ENCODE measurements around the gene LRRK2. TPM values are rescaled to one million over a fixed set of nuclear protein-coding genes. Genes with fewer than 3 reads are reported as not detected.

LRRK2 gene
- total RNA-seq, 1 donor from 2014 or later = 0.35 TPM

DNA sequence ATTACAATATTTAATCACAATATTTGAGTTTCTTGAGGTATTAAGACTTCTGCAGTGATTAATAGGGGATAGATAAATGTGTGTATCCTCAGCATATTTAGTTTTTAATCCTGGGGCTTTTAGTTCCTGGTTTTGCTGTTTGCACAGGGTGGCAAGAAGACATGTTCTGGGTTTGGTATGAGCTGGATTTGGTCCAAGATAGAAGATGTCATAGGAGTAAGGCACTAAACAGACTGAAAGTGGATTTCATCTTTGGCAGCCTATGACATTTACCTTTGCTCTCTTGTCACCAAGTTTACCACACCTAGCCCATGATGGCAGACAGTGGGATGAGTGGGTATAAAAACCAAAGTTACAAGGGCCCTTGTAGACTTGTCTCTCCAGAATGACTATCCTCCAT is 168.2 kb downstream of the LRRK2 start:
- Mint-ChIP-seq H3K4me3 (ENCODE audit: unreplicated experiment) (no peak overlapping the region), H3K27me3 (ENCODE audit: low read depth) (peaks cover 5% of the 10 kb centered on the region), H3K36me3 (ENCODE audit: low read depth) (no peaks in the 10 kb centered on the region), H3K4me1 (ENCODE audit: low read depth) (no peaks in the 10 kb centered on the region), H3K27ac (ENCODE audit: unreplicated experiment) (no peak overlapping the region), H3K9me3 (ENCODE audit: low read depth) (no peaks in the 10 kb centered on the region)
- no peak for DNase-seq (ENCODE audit: low spot score)
- TF ChIP-seq, protein P1, sequence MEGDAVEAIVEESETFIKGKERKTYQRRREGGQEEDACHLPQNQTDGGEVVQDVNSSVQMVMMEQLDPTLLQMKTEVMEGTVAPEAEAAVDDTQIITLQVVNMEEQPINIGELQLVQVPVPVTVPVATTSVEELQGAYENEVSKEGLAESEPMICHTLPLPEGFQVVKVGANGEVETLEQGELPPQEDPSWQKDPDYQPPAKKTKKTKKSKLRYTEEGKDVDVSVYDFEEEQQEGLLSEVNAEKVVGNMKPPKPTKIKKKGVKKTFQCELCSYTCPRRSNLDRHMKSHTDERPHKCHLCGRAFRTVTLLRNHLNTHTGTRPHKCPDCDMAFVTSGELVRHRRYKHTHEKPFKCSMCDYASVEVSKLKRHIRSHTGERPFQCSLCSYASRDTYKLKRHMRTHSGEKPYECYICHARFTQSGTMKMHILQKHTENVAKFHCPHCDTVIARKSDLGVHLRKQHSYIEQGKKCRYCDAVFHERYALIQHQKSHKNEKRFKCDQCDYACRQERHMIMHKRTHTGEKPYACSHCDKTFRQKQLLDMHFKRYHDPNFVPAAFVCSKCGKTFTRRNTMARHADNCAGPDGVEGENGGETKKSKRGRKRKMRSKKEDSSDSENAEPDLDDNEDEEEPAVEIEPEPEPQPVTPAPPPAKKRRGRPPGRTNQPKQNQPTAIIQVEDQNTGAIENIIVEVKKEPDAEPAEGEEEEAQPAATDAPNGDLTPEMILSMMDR (IDR thresholded peaks at IDR 0.05) = no peak

DNA sequence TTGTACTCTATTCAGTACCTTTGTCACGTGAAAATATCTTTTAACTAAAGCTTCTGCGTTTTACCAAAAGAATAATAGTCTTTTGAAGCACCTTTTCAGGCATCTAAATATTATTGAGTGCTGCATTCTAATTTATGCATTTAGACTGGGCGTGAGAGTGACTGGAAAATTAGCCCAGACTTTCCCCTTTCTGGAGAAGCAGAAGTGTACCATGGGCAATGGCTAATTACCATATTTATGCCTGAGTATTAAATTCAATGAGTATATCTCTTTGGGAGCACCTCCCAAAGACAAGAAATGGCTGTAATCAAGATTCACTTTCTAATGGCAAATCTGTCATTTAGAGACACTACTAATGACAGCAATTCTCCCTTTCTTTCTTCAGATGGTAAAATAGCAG is 174.9 kb downstream of the LRRK2 start:
- H3K4me1 Mint-ChIP-seq (ENCODE audit: low read depth) = no peaks in the 10 kb centered on the region
- H3K27me3 Mint-ChIP-seq (ENCODE audit: low read depth) = no peaks in the 10 kb centered on the region
- no peaks in the 10 kb centered on the region for H3K36me3 Mint-ChIP-seq (ENCODE audit: low read depth)
- no peaks in the 10 kb centered on the region for H3K9me3 Mint-ChIP-seq (ENCODE audit: low read depth)
- TF ChIP-seq, protein P1 (IDR thresholded peaks at IDR 0.05) = no peak
- no peak overlapping the region for H3K27ac Mint-ChIP-seq (ENCODE audit: unreplicated experiment)
- H3K4me3 Mint-ChIP-seq (ENCODE audit: unreplicated experiment) = no peak overlapping the region
- no peak for DNase-seq (ENCODE audit: low spot score)

DNA sequence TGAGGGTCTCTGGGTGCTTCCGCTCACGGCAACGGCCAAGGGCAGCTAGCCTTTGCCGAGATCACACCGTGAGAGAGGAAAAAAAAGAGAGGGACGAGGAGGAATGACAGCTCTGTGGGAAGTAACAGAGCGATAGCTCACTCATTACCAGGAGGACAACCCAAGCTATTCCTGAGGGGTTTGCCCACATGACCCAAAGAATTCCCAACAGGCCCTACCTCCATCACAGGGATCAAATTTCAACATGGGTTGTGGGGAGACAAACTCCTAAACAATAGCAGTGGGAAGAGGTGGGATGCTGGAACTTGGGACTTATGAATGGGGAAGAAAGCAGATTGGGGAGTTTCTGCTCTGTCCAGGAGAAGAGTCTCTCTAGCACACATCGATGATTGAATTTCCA is 180.6 kb downstream of the LRRK2 start:
- Mint-ChIP-seq H3K4me1 (ENCODE audit: low read depth) (no peaks in the 10 kb centered on the region), H3K4me3 (ENCODE audit: unreplicated experiment) (no peak overlapping the region), H3K27me3 (ENCODE audit: low read depth) (no peaks in the 10 kb centered on the region), H3K36me3 (ENCODE audit: low read depth) (no peaks in the 10 kb centered on the region), H3K27ac (ENCODE audit: unreplicated experiment) (no peak overlapping the region), H3K9me3 (ENCODE audit: low read depth) (no peaks in the 10 kb centered on the region)
- DNase-seq (ENCODE audit: low spot score) = no peak
- TF ChIP-seq, protein P1 (IDR thresholded peaks at IDR 0.05) = no peak

Other genes starting within 250 kb of the LRRK2 start
- 12.3 to 14.6 TPM (median 14.4 TPM) in 3 replicates for gene SLC2A13, start 118.9 kb upstream of the LRRK2 start, total RNA-seq